IMR-90 (cell line): Measurements from ENCODE around the gene PLAA.

Experiments used
- MAFK ChIP-seq: IDR thresholded peaks from 2 replicates; pipeline ENCODE4 v1.6.1; 2012; ENCODE audit warnings: low read depth, low read length, improper control_type of control experiment
- MAZ ChIP-seq: IDR thresholded peaks from 2 replicates; pipeline ENCODE4 v1.6.1; 2012; ENCODE audit warnings: low read depth, mild to moderate bottlenecking, low read length, improper control_type of control experiment, moderate library complexity, borderline replicate concordance
- POLR2A ChIP-seq: IDR thresholded peaks from 2 replicates; pipeline ENCODE4 v1.6.1; 2012; ENCODE audit warnings: mild to moderate bottlenecking, low read depth, low read length
- SMC3 ChIP-seq: fragments of 150-350 bp; IDR thresholded peaks from 2 replicates; pipeline ENCODE4 v1.6.1; 2016; ENCODE audit warnings: low read depth, mild to moderate bottlenecking, antibody characterized with exemption, low read length, moderate library complexity
- TF ChIP-seq, protein P1 (sequence below): conservative IDR thresholded peaks from 2 replicates; pipeline ENCODE4 v1.5.1; 2012; ENCODE audit warnings: mild to moderate bottlenecking, low read depth, low read length, improper control_type of control experiment
- TF ChIP-seq, protein P2 (sequence below): fragments of 150-350 bp; IDR thresholded peaks from 2 replicates; pipeline ENCODE4 v1.6.1; 2017; ENCODE audit warnings: mild to moderate bottlenecking, antibody characterized with exemption, low read length, low read depth

DNA sequence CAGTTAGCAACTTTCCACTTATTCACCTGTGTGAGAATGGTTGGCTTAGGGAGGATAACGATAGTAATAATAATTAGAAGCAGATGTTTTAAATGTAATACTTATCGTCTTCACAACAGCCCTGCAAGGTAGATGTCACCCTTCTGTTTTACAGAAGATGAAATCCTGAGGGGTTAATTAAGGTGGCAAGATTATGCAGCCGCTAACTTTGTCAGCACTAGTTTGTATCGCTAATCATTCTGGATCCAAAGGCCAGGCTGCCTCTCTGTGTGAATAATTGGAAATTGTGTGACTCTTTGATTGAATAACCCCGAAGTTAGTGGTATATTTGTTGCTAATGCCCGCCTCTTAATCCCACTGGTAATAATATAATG, 9.8 kb upstream of the PLAA start:
- no peak for TF ChIP-seq SMC3
- TF ChIP-seq MAFK, result no peak
- TF ChIP-seq, protein P1, sequence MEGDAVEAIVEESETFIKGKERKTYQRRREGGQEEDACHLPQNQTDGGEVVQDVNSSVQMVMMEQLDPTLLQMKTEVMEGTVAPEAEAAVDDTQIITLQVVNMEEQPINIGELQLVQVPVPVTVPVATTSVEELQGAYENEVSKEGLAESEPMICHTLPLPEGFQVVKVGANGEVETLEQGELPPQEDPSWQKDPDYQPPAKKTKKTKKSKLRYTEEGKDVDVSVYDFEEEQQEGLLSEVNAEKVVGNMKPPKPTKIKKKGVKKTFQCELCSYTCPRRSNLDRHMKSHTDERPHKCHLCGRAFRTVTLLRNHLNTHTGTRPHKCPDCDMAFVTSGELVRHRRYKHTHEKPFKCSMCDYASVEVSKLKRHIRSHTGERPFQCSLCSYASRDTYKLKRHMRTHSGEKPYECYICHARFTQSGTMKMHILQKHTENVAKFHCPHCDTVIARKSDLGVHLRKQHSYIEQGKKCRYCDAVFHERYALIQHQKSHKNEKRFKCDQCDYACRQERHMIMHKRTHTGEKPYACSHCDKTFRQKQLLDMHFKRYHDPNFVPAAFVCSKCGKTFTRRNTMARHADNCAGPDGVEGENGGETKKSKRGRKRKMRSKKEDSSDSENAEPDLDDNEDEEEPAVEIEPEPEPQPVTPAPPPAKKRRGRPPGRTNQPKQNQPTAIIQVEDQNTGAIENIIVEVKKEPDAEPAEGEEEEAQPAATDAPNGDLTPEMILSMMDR, result no peak
- TF ChIP-seq POLR2A, result no peak
- TF ChIP-seq, protein P2, sequence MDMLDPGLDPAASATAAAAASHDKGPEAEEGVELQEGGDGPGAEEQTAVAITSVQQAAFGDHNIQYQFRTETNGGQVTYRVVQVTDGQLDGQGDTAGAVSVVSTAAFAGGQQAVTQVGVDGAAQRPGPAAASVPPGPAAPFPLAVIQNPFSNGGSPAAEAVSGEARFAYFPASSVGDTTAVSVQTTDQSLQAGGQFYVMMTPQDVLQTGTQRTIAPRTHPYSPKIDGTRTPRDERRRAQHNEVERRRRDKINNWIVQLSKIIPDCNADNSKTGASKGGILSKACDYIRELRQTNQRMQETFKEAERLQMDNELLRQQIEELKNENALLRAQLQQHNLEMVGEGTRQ, result no peak
- TF ChIP-seq MAZ, result no peak
